GM12874 (cell line): Measurements from ENCODE around the gene FBXO42.

Experiments
- CTCF ChIP-seq: IDR thresholded peaks from 2 replicates; pipeline ENCODE4 v1.5.1; 2011; ENCODE audit warnings: low read depth, mild to moderate bottlenecking, control low read depth, low read length, moderate library complexity; ENCODE audit not compliant: insufficient read depth

FBXO42 gene

DNA sequence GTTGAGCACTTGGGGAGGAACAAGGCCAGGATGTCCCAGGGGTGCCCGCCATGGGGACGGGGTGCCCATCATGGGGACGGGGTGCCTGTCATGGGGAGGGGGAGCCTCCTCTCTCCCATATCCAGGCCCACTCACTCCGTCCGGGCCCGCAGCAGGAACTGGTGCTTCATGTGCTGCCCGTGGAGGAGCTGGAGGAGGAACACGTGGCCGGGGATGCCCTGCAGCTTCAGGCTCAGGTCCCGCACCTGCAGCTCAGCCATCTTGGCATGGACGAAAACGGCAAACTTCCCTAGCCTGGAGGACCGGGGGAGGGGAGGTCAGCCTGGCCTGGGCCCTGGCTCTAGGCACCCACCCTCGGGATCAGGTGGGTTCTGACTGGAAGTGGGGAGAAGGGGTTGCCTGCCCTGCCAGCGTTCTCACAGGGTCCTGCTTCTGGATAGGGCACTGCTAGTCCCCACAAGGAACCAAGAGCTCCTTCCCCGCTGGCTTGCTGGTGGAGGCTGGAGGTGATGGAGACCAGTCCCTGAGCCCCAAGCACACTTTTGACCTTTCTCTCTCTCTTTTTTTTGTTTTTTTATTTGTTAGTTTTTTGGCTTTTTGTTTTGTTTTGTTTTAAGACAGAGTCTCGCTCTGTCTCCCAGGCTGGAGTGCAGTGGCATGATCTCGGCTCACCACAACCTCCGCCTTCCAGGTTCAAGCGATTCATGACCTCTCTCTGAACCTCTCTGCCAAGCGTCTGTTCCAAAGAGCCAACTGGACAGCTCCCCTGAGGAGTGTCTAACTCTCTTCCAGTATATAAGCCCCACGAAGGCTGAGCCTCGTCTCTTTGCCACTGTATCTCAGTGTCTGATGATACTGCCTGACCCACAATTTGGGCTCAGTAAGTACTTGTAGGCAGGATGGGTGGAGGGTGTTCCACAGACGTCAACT, 149.7 kb downstream of the FBXO42 start:
- TF ChIP-seq CTCF = no peak

- TF ChIP-seq CTCF = no peak
These were observed 152.6 kb downstream of the FBXO42 start for GRCh38 chr1:16199700-16200099.

GRCh38 chr1:16199157-16199501, 153.2 kb downstream of the FBXO42 start:
- TF ChIP-seq CTCF = no peak

GRCh38 chr1:16198444-16199156, 153.7 kb downstream of the FBXO42 start:
- no peak for TF ChIP-seq CTCF

GRCh38 chr1:16196874-16197273, 155.4 kb downstream of the FBXO42 start:
- no peak for TF ChIP-seq CTCF
